NT2/D1 (cell line): ENCODE measurements around the gene CDH12.

ENCODE experiments used
- DNase-seq: peaks from one replicate; pipeline ENCODE4 v3.0.0-alpha.2; 2011; ENCODE audit warnings: low read depth, low spot score
- H3K27me3 ChIP-seq: 2 replicates; pipeline ENCODE4 v1.6.0; 2011; ENCODE audit warnings: mild to moderate bottlenecking; ENCODE audit not compliant: insufficient read length, insufficient read depth
- H3K36me3 ChIP-seq: 2 replicates; pipeline ENCODE4 v1.6.1; 2011; ENCODE audit warnings: mild to moderate bottlenecking, low read length, mixed read lengths; ENCODE audit not compliant: insufficient read depth, insufficient read length
- H3K4me1 ChIP-seq: 2 replicates; pipeline ENCODE4 v1.5.1; 2011; ENCODE audit not compliant: insufficient read depth, insufficient read length
- H3K4me3 ChIP-seq: 2 replicates; pipeline ENCODE4 v1.5.1; 2011; ENCODE audit warnings: low read depth; ENCODE audit not compliant: insufficient read length
- H3K9ac ChIP-seq: 2 replicates; pipeline ENCODE4 v1.6.0; 2011; ENCODE audit warnings: low read depth; ENCODE audit not compliant: insufficient read length
- H3K9me3 ChIP-seq: 2 replicates; pipeline ENCODE4 v1.5.1; 2011; ENCODE audit warnings: mild to moderate bottlenecking, low read length; ENCODE audit not compliant: insufficient read depth
- SUZ12 ChIP-seq: IDR thresholded peaks from 2 replicates; pipeline ENCODE4 v1.6.1; 2011; ENCODE audit not compliant: insufficient read length, insufficient read depth; ENCODE audit errors: extremely low read depth
- YY1 ChIP-seq: IDR thresholded peaks from 2 replicates; pipeline ENCODE4 v1.6.1; 2011; ENCODE audit not compliant: insufficient read length, insufficient read depth
- ZNF274 ChIP-seq: IDR thresholded peaks from 2 replicates; pipeline ENCODE4 v1.6.1; 2011; ENCODE audit warnings: mild to moderate bottlenecking, low read depth, low read length

Gene CDH12

DNA sequence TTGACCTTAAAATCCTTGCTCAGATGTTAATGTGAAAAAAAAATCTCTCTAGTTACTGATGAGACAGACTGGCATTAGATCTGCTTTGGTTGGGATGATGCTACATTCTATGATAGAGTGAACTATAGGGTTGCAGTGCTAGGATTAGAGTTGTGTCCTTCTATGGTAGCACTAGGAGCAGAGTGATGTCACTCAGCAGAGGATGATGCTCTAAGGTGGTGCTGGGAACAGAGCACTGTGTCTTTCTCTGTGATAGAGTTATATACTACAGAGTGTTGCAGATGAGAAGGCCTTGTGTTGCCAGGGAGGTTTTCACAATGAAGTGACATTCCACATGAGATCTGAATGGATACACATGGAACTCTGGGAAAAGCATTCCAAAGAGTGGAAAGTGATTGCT lies 462.3 kb downstream of the CDH12 start:
- no peaks in the 10 kb centered on the region for H3K36me3 ChIP-seq
- no peaks in the 10 kb centered on the region for H3K4me1 ChIP-seq
- H3K9me3 ChIP-seq, result no peaks in the 10 kb centered on the region
- no peak overlapping the region for H3K4me3 ChIP-seq
- no peak for DNase-seq
- H3K27me3 ChIP-seq, result no peaks in the 10 kb centered on the region
- H3K9ac ChIP-seq, result no peak overlapping the region
- TF ChIP-seq SUZ12 (no peak), ZNF274 (no peak), YY1 (no peak)

- H3K4me3 ChIP-seq, result no peak overlapping the region
- no peak for TF ChIP-seq SUZ12
- TF ChIP-seq ZNF274, result no peak
- no peak for TF ChIP-seq YY1
- no peaks in the 10 kb centered on the region for H3K27me3 ChIP-seq
- no peak for DNase-seq
- no peaks in the 10 kb centered on the region for H3K36me3 ChIP-seq
- H3K4me1 ChIP-seq, result no peaks in the 10 kb centered on the region
- H3K9me3 ChIP-seq, result no peaks in the 10 kb centered on the region
- no peak overlapping the region for H3K9ac ChIP-seq
These were observed 480.1 kb downstream of the CDH12 start for GRCh38 chr5:22372826-22373660.

- no peak for TF ChIP-seq ZNF274
- no peak for TF ChIP-seq YY1
- TF ChIP-seq SUZ12, result no peak
- Histone ChIP-seq H3K36me3 (no peaks in the 10 kb centered on the region), H3K4me1 (no peaks in the 10 kb centered on the region), H3K27me3 (no peaks in the 10 kb centered on the region), H3K9ac (no peak overlapping the region), H3K9me3 (no peaks in the 10 kb centered on the region), H3K4me3 (no peak overlapping the region)
- DNase-seq, result no peak
These were observed 480.8 kb downstream of the CDH12 start for GRCh38 chr5:22372376-22372775.

GRCh38 chr5:22354956-22355355 lies 498.2 kb downstream of the CDH12 start:
- Histone ChIP-seq H3K27me3 (no peaks in the 10 kb centered on the region), H3K36me3 (no peaks in the 10 kb centered on the region), H3K4me3 (no peak overlapping the region), H3K9me3 (no peaks in the 10 kb centered on the region), H3K9ac (no peak overlapping the region), H3K4me1 (no peaks in the 10 kb centered on the region)
- TF ChIP-seq SUZ12 (no peak), ZNF274 (no peak), YY1 (no peak)
- no peak for DNase-seq

GRCh38 chr5:22352493-22352892 lies 500.7 kb downstream of the CDH12 start:
- Histone ChIP-seq H3K4me3 (no peak overlapping the region), H3K36me3 (no peaks in the 10 kb centered on the region), H3K9me3 (no peaks in the 10 kb centered on the region), H3K4me1 (no peaks in the 10 kb centered on the region), H3K27me3 (no peaks in the 10 kb centered on the region), H3K9ac (no peak overlapping the region)
- DNase-seq, result no peak
- TF ChIP-seq YY1, result no peak
- no peak for TF ChIP-seq SUZ12
- TF ChIP-seq ZNF274, result no peak

DNA sequence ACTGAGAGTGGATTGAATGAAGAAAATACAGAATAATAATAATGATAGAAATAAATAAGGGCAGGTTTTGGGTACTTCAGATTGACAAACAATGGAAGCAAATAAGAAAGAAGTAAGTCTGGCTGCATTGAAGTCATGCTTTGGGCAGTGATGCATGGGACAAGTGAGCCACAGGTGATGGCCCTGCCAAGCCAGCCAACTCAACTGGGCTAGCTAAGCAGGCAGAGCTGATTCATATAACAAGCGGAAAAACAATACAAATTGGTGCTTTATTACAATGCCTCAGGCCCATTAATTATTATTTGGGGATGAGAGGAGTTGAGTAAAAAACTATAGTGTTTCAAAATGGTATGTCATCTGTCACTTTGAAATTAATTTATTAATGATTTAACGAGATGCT lies 502.0 kb downstream of the CDH12 start:
- Histone ChIP-seq H3K9ac (no peak overlapping the region), H3K36me3 (no peaks in the 10 kb centered on the region), H3K9me3 (no peaks in the 10 kb centered on the region), H3K4me1 (no peaks in the 10 kb centered on the region), H3K4me3 (no peak overlapping the region), H3K27me3 (no peaks in the 10 kb centered on the region)
- TF ChIP-seq ZNF274, result no peak
- no peak for TF ChIP-seq SUZ12
- TF ChIP-seq YY1, result no peak
- DNase-seq, result no peak

- no peaks in the 10 kb centered on the region for H3K9me3 ChIP-seq
- H3K27me3 ChIP-seq, result no peaks in the 10 kb centered on the region
- DNase-seq, result no peak
- no peaks in the 10 kb centered on the region for H3K4me1 ChIP-seq
- TF ChIP-seq ZNF274 (no peak), SUZ12 (no peak), YY1 (no peak)
- H3K4me3 ChIP-seq, result no peak overlapping the region
- no peaks in the 10 kb centered on the region for H3K36me3 ChIP-seq
- no peak overlapping the region for H3K9ac ChIP-seq
These were observed 505.1 kb downstream of the CDH12 start for GRCh38 chr5:22348027-22348426.

DNA sequence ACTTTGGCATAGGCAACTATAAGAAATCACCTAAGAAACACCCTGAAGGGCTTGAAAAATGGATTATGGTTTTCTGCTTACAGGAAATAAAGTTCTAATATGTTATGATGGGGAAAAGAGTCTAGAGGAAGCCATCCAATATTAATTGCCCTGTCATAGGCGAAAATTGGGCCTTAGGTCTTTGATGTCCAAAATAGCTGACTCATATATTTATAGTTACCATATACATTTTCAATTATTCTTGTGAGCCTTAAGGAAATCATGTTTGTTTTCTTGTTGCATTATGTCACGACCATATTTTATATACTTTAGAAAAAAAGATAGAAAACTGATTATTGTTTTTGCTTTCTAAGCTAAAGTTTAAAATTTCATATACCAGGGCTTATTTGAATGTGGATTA lies 509.1 kb downstream of the CDH12 start:
- Histone ChIP-seq H3K27me3 (no peaks in the 10 kb centered on the region), H3K4me1 (no peaks in the 10 kb centered on the region), H3K9me3 (no peaks in the 10 kb centered on the region), H3K4me3 (no peak overlapping the region), H3K9ac (no peak overlapping the region), H3K36me3 (no peaks in the 10 kb centered on the region)
- no peak for DNase-seq
- TF ChIP-seq YY1, result no peak
- no peak for TF ChIP-seq ZNF274
- no peak for TF ChIP-seq SUZ12
